Kidney (tissue), 14 donors: ENCODE data around the gene MPI. TPM values are rescaled to one million over a fixed set of nuclear protein-coding genes. Genes with fewer than 3 reads are reported as not detected.
A peak's percentile ranks its signal among the peaks of the same experiment; 100 is the strongest.

Experiments used
- DNase-seq, 5 donors: peaks; one replicate each; pipeline ENCODE4 v3.0.0-alpha.2; 2013 to 2020
- FAIRE-seq: peaks from 2 replicates; lab custom pipeline; 2012; peaks lifted over from hg19 to GRCh38; lab: Jason Lieb, UNC
- H3K27ac ChIP-seq, 2 donors: one replicate each; pipeline ENCODE4 v1.7.0; 2013; ENCODE audit warnings: low read depth in 2 of 2, low read length in 2 of 2, inconsistent platforms in 1 of 2
- H3K27me3 ChIP-seq: one replicate; pipeline ENCODE4 v1.7.1; 2013; ENCODE audit warnings: low read length, inconsistent platforms; ENCODE audit not compliant: control insufficient read depth, insufficient read depth
- H3K36me3 ChIP-seq, 3 donors: one replicate each; pipeline versions ENCODE4 v1.7.0 to v1.7.1; 2013; ENCODE audit warnings: low read length in 3 of 3, control low read depth in 1 of 3, inconsistent platforms in 1 of 3; ENCODE audit not compliant: insufficient read depth in 3 of 3, control insufficient read depth in 2 of 3
- H3K4me1 ChIP-seq, 3 donors: one replicate each; pipeline versions ENCODE4 v1.7.0 to v1.7.1; 2013; ENCODE audit warnings: low read length in 3 of 3, inconsistent platforms in 1 of 3, low read depth in 1 of 3; ENCODE audit not compliant: control insufficient read depth in 2 of 3, insufficient read depth in 2 of 3
- H3K4me3 ChIP-seq, 3 donors: one replicate each; pipeline versions ENCODE4 v1.7.0 to v1.8.1; 2013; ENCODE audit warnings: low read length in 3 of 3, control low read depth in 1 of 3, inconsistent platforms in 1 of 3
- H3K9ac ChIP-seq, 3 donors: one replicate each; pipeline versions ENCODE4 v1.7.0 to v1.7.1; 2013; ENCODE audit warnings: low read length in 3 of 3, control low read depth in 1 of 3, inconsistent platforms in 1 of 3
- H3K9me3 ChIP-seq, 3 donors: one replicate each; pipeline versions ENCODE4 v1.7.0 to v1.7.1; 2013; ENCODE audit warnings: low read length in 3 of 3, control low read depth in 1 of 3, inconsistent platforms in 1 of 3; ENCODE audit not compliant: control insufficient read depth in 2 of 3, insufficient read depth in 1 of 3
- intact Hi-C: fragments of 100-400 bp; cut with DNase I; formaldehyde crosslinking; loops from one replicate; pipeline ENCODE4 v1.11.1; 2022
- polyA plus RNA-seq: library from polyadenylated mRNA; stranded (reverse); fragments of 350-450 nt; fragmentation: Illumina TruSeq; extraction: RNeasy Lipid Tissue Mini Kit (QIAGEN cat#74804); gene quantifications from one replicate; pipeline ENCODE4 v1.2.3, GENCODE V29; 2014; ENCODE audit warnings: low read depth, low replicate concordance; ENCODE audit not compliant: insufficient read depth
- total RNA-seq: library from RNA; stranded (reverse); fragmentation: NEBNext Ultra II Directional; extraction: Animal tissue kit (Norgen Biotek cat#: 25700); gene quantifications from one replicate; pipeline ENCODE4 v1.2.1, GENCODE V29; 2021
- TF ChIP-seq, protein P1 (sequence below): IDR thresholded peaks from 3 replicates; pipeline ENCODE4 v1.5.1; 2012; ENCODE audit warnings: mild to moderate bottlenecking, moderate library complexity, borderline replicate concordance; ENCODE audit not compliant: insufficient read depth; ENCODE audit errors: extremely low read depth
- donor health status: control.
- donor health status: control.
- donor health status: control.
- donor health status: control.
- donor health status: control.
- donor health status: DM: yes; HTN: yes; CAD: no.
- donor health status: Normal renal cell carcinoma (clear cell type).

MPI gene
- total and polyA plus RNA-seq, 2 donors from 2014 or later: 33.7 to 52.0 TPM

DNA sequence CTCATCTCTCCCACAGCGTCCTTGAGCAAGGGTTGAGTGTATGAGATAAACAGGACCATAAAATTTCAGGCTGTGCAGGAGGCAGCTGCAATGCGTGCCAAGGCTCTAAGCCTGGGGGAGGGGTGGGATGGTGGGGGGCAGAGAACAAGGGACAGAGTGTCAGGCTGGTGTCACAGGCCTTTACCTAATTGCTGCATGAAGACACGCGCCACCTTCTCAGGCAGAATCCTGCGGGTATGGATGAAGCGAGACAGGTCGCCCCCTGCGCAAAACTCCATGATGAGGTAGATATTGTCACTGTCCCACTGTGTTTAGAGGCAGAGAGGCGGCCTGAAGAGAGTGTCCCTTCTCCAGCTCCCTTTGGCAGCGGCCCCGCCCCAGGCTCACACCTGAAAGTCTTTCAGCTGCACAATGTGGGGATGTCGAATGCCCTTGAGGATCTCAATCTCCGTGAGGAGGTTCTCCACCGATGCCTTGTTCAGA lies 47.9 kb upstream of the MPI start:
- Histone ChIP-seq H3K27ac (no peak overlapping the region), H3K36me3 (peaks cover 0 to 26% (median 10%) of the 10 kb centered on the region in 3 donors), H3K27me3 (no peaks in the 10 kb centered on the region), H3K9me3 (no peaks in the 10 kb centered on the region), H3K4me3 (peak overlapping the region in 2 of 3 donors; percentile 83 to 92), H3K9ac (peak overlapping the region in 1 of 3 donors; percentile 87), H3K4me1 (peaks cover 0 to 27% (median 8%) of the 10 kb centered on the region in 3 donors)
- FAIRE-seq: no peak
- DNase-seq: peak in 1 of 5 donors; percentile 69
- intact Hi-C loops: no loop called here
- TF ChIP-seq, protein P1, sequence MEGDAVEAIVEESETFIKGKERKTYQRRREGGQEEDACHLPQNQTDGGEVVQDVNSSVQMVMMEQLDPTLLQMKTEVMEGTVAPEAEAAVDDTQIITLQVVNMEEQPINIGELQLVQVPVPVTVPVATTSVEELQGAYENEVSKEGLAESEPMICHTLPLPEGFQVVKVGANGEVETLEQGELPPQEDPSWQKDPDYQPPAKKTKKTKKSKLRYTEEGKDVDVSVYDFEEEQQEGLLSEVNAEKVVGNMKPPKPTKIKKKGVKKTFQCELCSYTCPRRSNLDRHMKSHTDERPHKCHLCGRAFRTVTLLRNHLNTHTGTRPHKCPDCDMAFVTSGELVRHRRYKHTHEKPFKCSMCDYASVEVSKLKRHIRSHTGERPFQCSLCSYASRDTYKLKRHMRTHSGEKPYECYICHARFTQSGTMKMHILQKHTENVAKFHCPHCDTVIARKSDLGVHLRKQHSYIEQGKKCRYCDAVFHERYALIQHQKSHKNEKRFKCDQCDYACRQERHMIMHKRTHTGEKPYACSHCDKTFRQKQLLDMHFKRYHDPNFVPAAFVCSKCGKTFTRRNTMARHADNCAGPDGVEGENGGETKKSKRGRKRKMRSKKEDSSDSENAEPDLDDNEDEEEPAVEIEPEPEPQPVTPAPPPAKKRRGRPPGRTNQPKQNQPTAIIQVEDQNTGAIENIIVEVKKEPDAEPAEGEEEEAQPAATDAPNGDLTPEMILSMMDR: no peak

DNA sequence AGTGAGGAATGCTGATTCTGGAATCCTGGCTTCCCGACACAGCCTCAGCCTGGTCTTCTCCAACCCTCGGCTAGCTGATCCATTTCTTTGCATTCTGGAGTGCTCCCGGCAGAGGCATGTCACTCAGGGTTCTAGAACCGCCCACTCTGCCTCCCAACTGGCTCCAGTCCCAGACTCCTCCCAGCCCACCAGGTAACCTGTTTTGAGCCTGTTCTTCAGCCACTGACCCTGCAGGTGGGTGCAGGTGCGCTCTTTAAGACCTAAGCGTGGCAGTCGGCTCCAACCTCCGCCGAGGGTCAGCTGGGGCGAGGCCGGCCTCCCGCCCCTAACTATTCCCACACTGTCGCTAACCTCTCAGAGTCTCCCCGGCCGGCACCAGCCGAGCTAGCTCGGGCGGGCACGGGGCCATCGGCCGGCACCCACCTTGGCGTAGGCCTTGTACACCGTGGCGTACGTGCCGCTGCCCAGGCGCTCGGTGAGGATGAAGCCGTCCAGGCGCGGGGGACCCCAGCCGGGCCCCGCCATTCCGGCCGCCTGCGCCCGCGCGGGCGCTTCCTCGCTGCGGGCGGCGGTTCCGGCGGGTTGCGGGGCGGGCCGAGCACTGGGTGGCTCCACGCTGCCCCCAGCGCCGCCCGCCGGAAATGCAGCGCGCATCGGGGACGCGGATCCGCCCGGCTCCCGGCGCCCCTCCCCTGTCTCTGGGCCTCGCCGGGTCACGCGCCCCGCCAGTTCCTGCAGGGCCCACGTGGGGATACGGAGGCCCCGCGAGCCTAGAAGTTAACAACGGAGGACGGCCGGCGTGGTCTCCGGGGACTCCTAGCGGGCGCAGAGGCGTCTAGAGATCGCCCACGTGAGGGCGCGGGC lies 47.0 kb upstream of the MPI start, which contains the start of gene ULK3:
TSS of gene ULK3 (minus strand) at position 576 of the 864 bp plus-strand sequence. CDS start at position 525, 51 bp downstream.
- intact Hi-C loops: no loop called here
- no peaks in the 10 kb centered on the region for H3K9me3 ChIP-seq
- peak within 1 kb of the TSS; percentile 49 to 87 (median 65) for H3K9ac ChIP-seq
- H3K36me3 ChIP-seq: peaks cover 0 to 26% (median 10%) of the 10 kb centered on the region in 3 donors
- peak within 1 kb of the TSS; percentile 86 to 94 for H3K27ac ChIP-seq
- H3K27me3 ChIP-seq: no peaks in the 10 kb centered on the region
- FAIRE-seq: no peak
- H3K4me3 ChIP-seq: peak within 1 kb of the TSS; percentile 73 to 92 (median 83)
- TF ChIP-seq, protein P1: peak; percentile 65
- H3K4me1 ChIP-seq: peaks cover 0 to 34% (median 16%) of the 10 kb centered on the region in 3 donors
- peak; percentile 91 to 96 (median 95) for DNase-seq

DNA sequence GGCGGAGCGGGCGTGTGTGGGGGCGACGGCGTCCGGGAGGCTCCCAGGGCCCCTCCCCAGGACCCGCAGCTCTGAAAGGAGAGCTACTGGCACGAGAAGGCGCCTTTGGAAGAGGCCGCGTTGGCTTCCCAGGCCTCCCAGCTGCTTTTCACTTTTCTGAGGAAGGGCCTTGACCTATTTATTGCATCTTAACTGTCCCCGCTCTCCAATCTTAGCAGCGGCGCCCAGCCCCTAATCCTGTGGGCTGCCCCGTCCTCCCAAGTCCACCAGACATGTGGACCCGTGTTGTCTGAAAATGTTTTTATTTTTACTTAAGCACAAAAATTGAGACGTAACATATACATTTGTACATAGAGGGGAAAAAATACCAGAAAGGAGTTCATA lies 46.4 kb upstream of the MPI start:
- DNase-seq: peak in 1 of 5 donors; percentile 83
- peak overlapping the region in 2 of 3 donors; percentile 65 to 73 for H3K9ac ChIP-seq
- intact Hi-C loops: no loop called here
- TF ChIP-seq, protein P1: no peak
- H3K36me3 ChIP-seq: peaks cover 0 to 26% (median 10%) of the 10 kb centered on the region in 3 donors
- H3K27ac ChIP-seq: peak overlapping the region; percentile 79 to 89
- no peaks in the 10 kb centered on the region for H3K27me3 ChIP-seq
- no peak for FAIRE-seq
- peaks cover 0 to 40% (median 22%) of the 10 kb centered on the region in 3 donors for H3K4me1 ChIP-seq
- H3K4me3 ChIP-seq: peak overlapping the region in 1 of 3 donors; percentile 52
- no peaks in the 10 kb centered on the region for H3K9me3 ChIP-seq
